Thyroid gland (tissue), 4 donors: ENCODE measurements around the gene CRIM1. TPM values are rescaled to one million over a fixed set of nuclear protein-coding genes. Genes with fewer than 3 reads are reported as not detected.

Source experiments
- DNase-seq, 2 donors: peaks; one replicate each; pipeline ENCODE4 v3.0.0-alpha.2; 2019
- H3K27ac ChIP-seq, 3 donors: fragments of 200-600 bp; sonication (generic); 1 replicate in 2 of 3; 2 replicates in 1 of 3; pipeline ENCODE4 v1.5.1; 2016 to 2019; ENCODE audit warnings: mild to moderate bottlenecking in 1 of 3, moderate library complexity in 1 of 3
- H3K27me3 ChIP-seq: fragments of 200-600 bp; sonication (generic); one replicate; pipeline ENCODE4 v1.5.1; 2019
- H3K36me3 ChIP-seq, 2 donors: fragments of 200-600 bp; sonication (generic); one replicate each; pipeline ENCODE4 v1.5.1; 2016 to 2019
- H3K4me1 ChIP-seq, 2 donors: fragments of 200-600 bp; sonication (generic); one replicate each; pipeline ENCODE4 v1.5.1; 2017 to 2019
- H3K4me3 ChIP-seq, 3 donors: fragments of 200-600 bp; sonication (generic); replicated peaks in 1 of 3; 1 replicate in 2 of 3; 2 replicates in 1 of 3; pipeline ENCODE4 v1.5.1; 2016; ENCODE audit warnings: mild to moderate bottlenecking in 1 of 3
- H3K9me3 ChIP-seq: fragments of 200-600 bp; sonication (generic); one replicate; pipeline ENCODE4 v1.5.1; 2017
- POLR2A ChIP-seq, 2 donors: fragments of 450-650 bp; IDR thresholded peaks; one replicate each; pipeline ENCODE4 v1.6.1; 2017; ENCODE audit warnings: antibody characterized with exemption in 2 of 2, mild to moderate bottlenecking in 2 of 2, moderate library complexity in 1 of 2
- WGBS, 2 donors: methylation state at CpG; one replicate each; pipeline ENCODE4 v1.1.5; 2017; 5-methylcytosine and 5-hydroxymethylcytosine counted together
- intact Hi-C: fragments of 100-400 bp; cut with DNase I; formaldehyde crosslinking; loops from one replicate; pipeline ENCODE4 v1.15.1; 2023
- total RNA-seq, 4 donors: library from RNA; depleted of rRNA; stranded (reverse); fragments of >200 nt; gene quantifications; one replicate each; pipeline ENCODE4 v1.2.3, GENCODE V29; 2016
- TF ChIP-seq, protein P1 (sequence below), 6 experiments: fragments of 200-600 bp in 3 of 6; fragments of 450-650 bp in 3 of 6; sonication (generic) in 3 of 6; IDR thresholded peaks; one replicate each; pipeline ENCODE4 v1.5.1; 2016 to 2019; ENCODE audit warnings: antibody characterized with exemption in 6 of 6, mild to moderate bottlenecking in 2 of 6, inconsistent platforms in 1 of 6, moderate library complexity in 1 of 6

Gene CRIM1
- total RNA-seq, 4 donors from 2014 or later: 49.5 to 104 (median 71.5) TPM

DNA sequence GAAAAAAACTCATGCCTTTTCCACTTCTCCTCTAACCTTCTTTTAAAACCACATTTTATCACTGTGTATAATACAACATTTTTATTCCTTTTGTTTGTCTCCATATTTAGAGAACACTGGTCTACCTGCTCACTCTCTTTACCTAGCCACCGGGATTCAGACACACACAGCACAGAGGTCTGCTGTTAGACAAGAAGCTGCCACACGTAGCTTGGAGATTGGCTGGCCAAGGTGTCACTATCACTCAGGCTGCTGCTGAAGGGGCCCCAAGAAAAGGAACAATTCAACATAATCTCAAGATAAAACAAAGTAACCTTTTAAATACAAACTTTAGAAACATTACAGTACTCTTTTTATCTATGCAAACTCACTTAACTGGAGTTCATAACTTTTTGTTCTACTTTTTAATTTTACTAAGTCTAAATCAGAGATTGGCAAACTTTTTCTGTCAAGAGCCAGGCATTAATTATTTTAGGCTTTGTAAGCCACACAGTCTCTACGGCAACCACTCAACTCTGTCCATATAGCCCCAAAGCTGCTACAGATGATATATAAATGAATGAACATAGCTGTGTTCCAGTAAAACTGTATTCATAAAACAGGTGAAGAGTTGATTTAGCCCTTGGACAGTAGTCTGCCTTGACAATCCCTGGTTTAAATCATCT is 216.6 kb downstream of the CRIM1 start:
- Histone ChIP-seq H3K27me3 (no peaks in the 10 kb centered on the region), H3K27ac (no peak overlapping the region), H3K9me3 (no peaks in the 10 kb centered on the region), H3K36me3 (no peaks in the 10 kb centered on the region), H3K4me1 (no peaks in the 10 kb centered on the region), H3K4me3 (no peak overlapping the region)
- no peak for DNase-seq
- intact Hi-C loops: no loop called here
- 65 to 84% methylated on average over 3 of the region's 3 CpGs for WGBS, 2 donors
- TF ChIP-seq, protein P1, sequence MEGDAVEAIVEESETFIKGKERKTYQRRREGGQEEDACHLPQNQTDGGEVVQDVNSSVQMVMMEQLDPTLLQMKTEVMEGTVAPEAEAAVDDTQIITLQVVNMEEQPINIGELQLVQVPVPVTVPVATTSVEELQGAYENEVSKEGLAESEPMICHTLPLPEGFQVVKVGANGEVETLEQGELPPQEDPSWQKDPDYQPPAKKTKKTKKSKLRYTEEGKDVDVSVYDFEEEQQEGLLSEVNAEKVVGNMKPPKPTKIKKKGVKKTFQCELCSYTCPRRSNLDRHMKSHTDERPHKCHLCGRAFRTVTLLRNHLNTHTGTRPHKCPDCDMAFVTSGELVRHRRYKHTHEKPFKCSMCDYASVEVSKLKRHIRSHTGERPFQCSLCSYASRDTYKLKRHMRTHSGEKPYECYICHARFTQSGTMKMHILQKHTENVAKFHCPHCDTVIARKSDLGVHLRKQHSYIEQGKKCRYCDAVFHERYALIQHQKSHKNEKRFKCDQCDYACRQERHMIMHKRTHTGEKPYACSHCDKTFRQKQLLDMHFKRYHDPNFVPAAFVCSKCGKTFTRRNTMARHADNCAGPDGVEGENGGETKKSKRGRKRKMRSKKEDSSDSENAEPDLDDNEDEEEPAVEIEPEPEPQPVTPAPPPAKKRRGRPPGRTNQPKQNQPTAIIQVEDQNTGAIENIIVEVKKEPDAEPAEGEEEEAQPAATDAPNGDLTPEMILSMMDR (IDR thresholded peaks at IDR 0.05): no peak
- TF ChIP-seq POLR2A (IDR thresholded peaks at IDR 0.05): no peak

- peaks cover under 1 to 2% of the 10 kb centered on the region in 2 donors for H3K36me3 ChIP-seq
These were observed 217.1 kb downstream of the CRIM1 start for GRCh38 chr2:36572719-36573059.

DNA sequence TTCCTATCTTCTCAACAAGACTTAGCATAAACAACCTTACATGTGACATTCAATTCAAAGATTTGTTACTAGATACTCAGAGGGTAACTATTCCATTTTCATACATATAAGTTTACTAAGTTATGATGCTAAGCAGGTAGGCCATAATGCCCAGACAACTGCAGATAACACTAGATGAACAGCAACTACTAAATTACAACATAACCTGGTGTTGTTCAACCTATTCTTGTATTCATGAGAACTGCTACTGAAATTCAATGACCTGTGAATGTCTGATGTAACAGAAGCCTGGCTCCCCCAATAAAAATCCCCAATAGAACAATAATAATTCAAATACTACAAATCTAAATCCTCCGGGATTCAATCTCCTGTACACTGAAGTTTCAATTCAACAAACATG is 217.6 kb downstream of the CRIM1 start:
- TF ChIP-seq POLR2A (IDR thresholded peaks at IDR 0.05): no peak
- TF ChIP-seq, protein P1 (IDR thresholded peaks at IDR 0.05): no peak
- no peaks in the 10 kb centered on the region for H3K9me3 ChIP-seq
- intact Hi-C loops: no loop called here
- peaks cover 0 to 1% of the 10 kb centered on the region in 2 donors for H3K4me1 ChIP-seq
- no peaks in the 10 kb centered on the region for H3K27me3 ChIP-seq
- H3K27ac ChIP-seq: no peak overlapping the region
- 97% methylated on average over 1 of the region's 1 CpG for WGBS, 2 donors
- H3K4me3 ChIP-seq: no peak overlapping the region
- H3K36me3 ChIP-seq: peaks cover 2 to 4% of the 10 kb centered on the region in 2 donors
- no peak for DNase-seq

More at GRCh38 chr2:36572719-36573059, 217.1 kb downstream of the CRIM1 start:
- Histone ChIP-seq H3K27ac (no peak overlapping the region), H3K4me1 (no peaks in the 10 kb centered on the region), H3K9me3 (no peaks in the 10 kb centered on the region), H3K4me3 (no peak overlapping the region), H3K27me3 (no peaks in the 10 kb centered on the region)
- intact Hi-C loops: no loop called here
- 80 to 86% methylated on average over 4 of the region's 4 CpGs for WGBS, 2 donors
- TF ChIP-seq POLR2A (IDR thresholded peaks at IDR 0.05): no peak
- TF ChIP-seq, protein P1 (IDR thresholded peaks at IDR 0.05): no peak
- no peak for DNase-seq

DNA sequence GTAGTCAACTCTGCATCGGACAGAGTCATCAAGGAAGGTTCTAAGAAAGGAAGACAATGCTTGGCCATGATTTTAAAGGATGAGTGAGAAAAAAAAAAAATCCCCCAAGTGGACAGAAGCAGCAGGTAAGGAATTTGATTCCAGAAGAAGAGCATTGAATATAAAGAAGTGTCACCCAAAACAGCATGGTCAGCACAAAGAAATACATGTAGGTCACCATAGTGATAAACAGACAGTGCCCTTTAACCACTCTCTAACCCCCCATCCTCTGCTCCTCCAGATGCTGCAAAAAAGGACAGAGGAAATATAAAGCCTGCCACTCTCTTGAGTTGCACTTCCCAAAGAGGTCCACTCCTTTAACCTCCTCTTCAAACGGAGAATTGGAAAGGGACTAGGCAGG is 219.0 kb downstream of the CRIM1 start:
- H3K4me1 ChIP-seq: peaks cover 4 to 6% of the 10 kb centered on the region in 2 donors
- DNase-seq: no peak
- intact Hi-C loops: no loop called here
- 91 to 95% methylated on average over 2 of the region's 2 CpGs for WGBS, 2 donors
- H3K27ac ChIP-seq: no peak overlapping the region
- no peaks in the 10 kb centered on the region for H3K9me3 ChIP-seq
- H3K36me3 ChIP-seq: peaks cover 2 to 8% of the 10 kb centered on the region in 2 donors
- TF ChIP-seq POLR2A (IDR thresholded peaks at IDR 0.05): no peak
- TF ChIP-seq, protein P1 (IDR thresholded peaks at IDR 0.05): no peak
- no peak overlapping the region for H3K4me3 ChIP-seq
- H3K27me3 ChIP-seq: no peaks in the 10 kb centered on the region

GRCh38 chr2:36577884-36578283 is 222.3 kb downstream of the CRIM1 start:
- intact Hi-C loops: no loop called here
- TF ChIP-seq POLR2A (IDR thresholded peaks at IDR 0.05): no peak
- TF ChIP-seq, protein P1 (IDR thresholded peaks at IDR 0.05): no peak
- peaks cover 11 to 19% of the 10 kb centered on the region in 2 donors for H3K36me3 ChIP-seq
- WGBS, 2 donors: 95 to 98% methylated on average over 2 of the region's 2 CpGs
- peaks cover 4 to 6% of the 10 kb centered on the region in 2 donors for H3K4me1 ChIP-seq
- no peaks in the 10 kb centered on the region for H3K9me3 ChIP-seq
- no peaks in the 10 kb centered on the region for H3K27me3 ChIP-seq
- no peak overlapping the region for H3K27ac ChIP-seq
- no peak overlapping the region for H3K4me3 ChIP-seq
- DNase-seq: no peak
